ENCODE results near the gene CATSPER1. TPM values are rescaled to one million over a fixed set of nuclear protein-coding genes. Genes with fewer than 3 reads are reported as not detected.

Gene CATSPER1
- total and polyA plus RNA-seq, 11 donors, result 0.12 to 0.91 (median 0.35) TPM; not detected in 8

GRCh38 chr11:66042227-66042995 lies 16.1 kb upstream of the CATSPER1 start:
- peaks cover 0 to 2% (median 0%) of the 10 kb centered on the region in 9 donors for H3K27me3 ChIP-seq
- intact Hi-C loops (cut with DNase I), result no loop called here
- WGBS, 4 donors, result 96 to 97% (median 97%) methylated on average over 76 to 81 of the region's 81 CpGs
- H3K36me3 ChIP-seq, result no peaks in the 10 kb centered on the region
- DNase-seq (no peak), ATAC-seq (no peak)
- H3K9me3 ChIP-seq, result no peaks in the 10 kb centered on the region
- no peak overlapping the region for H3K27ac ChIP-seq
- TF ChIP-seq POLR2A (IDR thresholded peaks at IDR 0.05) (no peak), CTCF (IDR thresholded peaks at IDR 0.05) (no peak)
- no peak overlapping the region for H3K4me3 ChIP-seq
- H3K4me1 ChIP-seq, result peaks cover 0 to 12% (median 0%) of the 10 kb centered on the region in 12 donors

- intact Hi-C loops (cut with DNase I), result no loop called here
- no peak for DNase-seq
- peaks cover 0 to 2% (median 0%) of the 10 kb centered on the region in 9 donors for H3K27me3 ChIP-seq
- no peaks in the 10 kb centered on the region for H3K9me3 ChIP-seq
- H3K36me3 ChIP-seq, result no peaks in the 10 kb centered on the region
- ATAC-seq, result no peak
- WGBS, 4 donors, result 82 to 91% (median 85%) methylated on average over 2 to 3 of the region's 3 CpGs
- no peak overlapping the region for H3K4me3 ChIP-seq
- H3K27ac ChIP-seq, result no peak overlapping the region
- H3K4me1 ChIP-seq, result peaks cover 0 to 6% (median 0%) of the 10 kb centered on the region in 12 donors
- TF ChIP-seq CTCF (IDR thresholded peaks at IDR 0.05) (no peak), POLR2A (IDR thresholded peaks at IDR 0.05) (no peak)
Observed at GRCh38 chr11:66039765-66040164, 13.5 kb upstream of the CATSPER1 start.

- ATAC-seq, result no peak
- Histone ChIP-seq H3K27me3 (peaks cover 0 to 3% (median 0%) of the 10 kb centered on the region in 9 donors), H3K4me1 (peaks cover 0 to 6% (median 0%) of the 10 kb centered on the region in 12 donors), H3K27ac (no peak overlapping the region), H3K4me3 (no peak overlapping the region), H3K9me3 (no peaks in the 10 kb centered on the region), H3K36me3 (no peaks in the 10 kb centered on the region)
- WGBS, 4 donors, result 82 to 91% (median 89%) methylated on average over 3 of the region's 3 CpGs
- intact Hi-C loops (cut with DNase I), result no loop called here
- no peak for TF ChIP-seq CTCF (IDR thresholded peaks at IDR 0.05)
- no peak for TF ChIP-seq POLR2A (IDR thresholded peaks at IDR 0.05)
- DNase-seq, result no peak
Observed at GRCh38 chr11:66037327-66037726, 11.0 kb upstream of the CATSPER1 start.

GRCh38 chr11:66036334-66036710 lies 10.0 kb upstream of the CATSPER1 start:
- Histone ChIP-seq H3K36me3 (no peaks in the 10 kb centered on the region), H3K9me3 (no peaks in the 10 kb centered on the region), H3K27ac (no peak overlapping the region), H3K4me1 (peaks cover 0 to 6% (median 0%) of the 10 kb centered on the region in 12 donors), H3K27me3 (peaks cover 0 to 3% (median 0%) of the 10 kb centered on the region in 9 donors), H3K4me3 (no peak overlapping the region)
- ATAC-seq (no peak), DNase-seq (no peak)
- intact Hi-C loops (cut with DNase I), result no loop called here
- TF ChIP-seq CTCF (IDR thresholded peaks at IDR 0.05) (no peak), POLR2A (IDR thresholded peaks at IDR 0.05) (no peak)
- WGBS, 4 donors, result 84 to 88% (median 87%) methylated on average over 5 of the region's 5 CpGs
